ENCODE results near the gene CRACR2A. TPM values are rescaled to one million over a fixed set of nuclear protein-coding genes. Genes with fewer than 3 reads are reported as not detected.

Gene CRACR2A
- total RNA-seq: 1 to 10 TPM; 1.1 to 4.7 TPM
- polyA plus RNA-seq (2013, experiment 1 of 2): 1.1 TPM
- 1.3 TPM for polyA plus RNA-seq (2013, experiment 2 of 2)
- long read RNA-seq, experiment 1: 0 reads
- long read RNA-seq, experiment 2, partial matches to known transcripts: 0 of 1 reads
- long read RNA-seq, experiment 2, other reads (novel, unspliced or antisense): 1 of 1 reads
- long read RNA-seq, experiment 3, partial matches to known transcripts: 1 of 9 reads
- long read RNA-seq, experiment 3, other reads (novel, unspliced or antisense): 7 of 9 reads
- long read RNA-seq, experiment 4: 0 reads

GRCh38 chr12:3752741-3753486, at the start of gene CRACR2A:
CRACR2A (minus strand) TSS chr12:3753109; CDS start chr12:3696999, 56,110 bp downstream.
- peak; percentile 97 for DNase-seq
- no peak within 1 kb of the TSS for H3K27ac Mint-ChIP-seq
- Histone ChIP-seq H3K4me1 (ENCODE audit: control insufficient read depth, insufficient read depth, low read length) (no peaks in the 10 kb centered on the region), H3K4me3 (ENCODE audit: low read length) (no peak within 1 kb of the TSS), H3K36me3 (ENCODE audit: control insufficient read depth, insufficient read depth, low read length) (no peaks in the 10 kb centered on the region), H3K9me3 (ENCODE audit: control insufficient read depth, low read length) (no peaks in the 10 kb centered on the region), H3K9ac (ENCODE audit: extremely low read depth, low read length, poor library complexity, severe bottlenecking) (no peak within 1 kb of the TSS), H3K27ac (ENCODE audit: low read depth, low read length) (no peak within 1 kb of the TSS), H3K27me3 (ENCODE audit: control insufficient read depth, insufficient read depth, low read length, poor library complexity, severe bottlenecking) (peaks cover 31% of the 10 kb centered on the region)
- H3K4me1 Mint-ChIP-seq: peaks cover 9% of the 10 kb centered on the region
- H3K4me3 Mint-ChIP-seq: peak within 1 kb of the TSS; percentile 39
- peak; percentile 99 for TF ChIP-seq CTCF (conservative IDR thresholded peaks at IDR 0.05)
- H3K27me3 Mint-ChIP-seq (ENCODE audit: insufficient read depth): peaks cover 53% of the 10 kb centered on the region
- no peaks in the 10 kb centered on the region for H3K9me3 Mint-ChIP-seq
- 24 to 30% methylated on average over 15 to 62 of the region's 62 CpGs for WGBS, 2 experiments (ENCODE audit: insufficient coverage in 1 of 2, insufficient read length in 1 of 2)
- H3K36me3 Mint-ChIP-seq (ENCODE audit: low read depth): no peaks in the 10 kb centered on the region

GRCh38 chr12:3797531-3798048, 44.7 kb upstream of the CRACR2A start:
- H3K9me3 ChIP-seq (ENCODE audit: control insufficient read depth, low read length): peaks cover 10% of the 10 kb centered on the region
- peaks cover 4% of the 10 kb centered on the region for H3K4me1 Mint-ChIP-seq
- H3K4me3 Mint-ChIP-seq: no peak overlapping the region
- no peak overlapping the region for H3K27ac Mint-ChIP-seq
- H3K27ac ChIP-seq (ENCODE audit: low read depth, low read length): no peak overlapping the region
- no peaks in the 10 kb centered on the region for H3K4me1 ChIP-seq (ENCODE audit: control insufficient read depth, insufficient read depth, low read length)
- TF ChIP-seq CTCF (conservative IDR thresholded peaks at IDR 0.05): peak; percentile 79
- H3K9me3 Mint-ChIP-seq: no peaks in the 10 kb centered on the region
- H3K36me3 ChIP-seq (ENCODE audit: control insufficient read depth, insufficient read depth, low read length): peaks cover 13% of the 10 kb centered on the region
- no peak overlapping the region for H3K4me3 ChIP-seq (ENCODE audit: low read length)
- H3K27me3 ChIP-seq (ENCODE audit: control insufficient read depth, insufficient read depth, low read length, poor library complexity, severe bottlenecking): no peaks in the 10 kb centered on the region
- H3K27me3 Mint-ChIP-seq (ENCODE audit: insufficient read depth): no peaks in the 10 kb centered on the region
- DNase-seq: no peak
- WGBS, 2 experiments (ENCODE audit: insufficient coverage in 1 of 2, insufficient read length in 1 of 2): 97% methylated on average over 3 of the region's 3 CpGs; no CpG with 5 or more reads in 1 of the 2 experiments
- no peak overlapping the region for H3K9ac ChIP-seq (ENCODE audit: extremely low read depth, low read length, poor library complexity, severe bottlenecking)
- peaks cover 18% of the 10 kb centered on the region for H3K36me3 Mint-ChIP-seq (ENCODE audit: low read depth)

GRCh38 chr12:3795492-3796133, 42.7 kb upstream of the CRACR2A start:
- 87 to 92% methylated on average over 2 to 5 of the region's 5 CpGs for WGBS, 2 experiments (ENCODE audit: insufficient coverage in 1 of 2, insufficient read length in 1 of 2)
- Histone ChIP-seq H3K4me1 (ENCODE audit: control insufficient read depth, insufficient read depth, low read length) (no peaks in the 10 kb centered on the region), H3K27ac (ENCODE audit: low read depth, low read length) (no peak overlapping the region), H3K36me3 (ENCODE audit: control insufficient read depth, insufficient read depth, low read length) (peaks cover 13% of the 10 kb centered on the region), H3K27me3 (ENCODE audit: control insufficient read depth, insufficient read depth, low read length, poor library complexity, severe bottlenecking) (no peaks in the 10 kb centered on the region), H3K9me3 (ENCODE audit: control insufficient read depth, low read length) (peaks cover 10% of the 10 kb centered on the region), H3K9ac (ENCODE audit: extremely low read depth, low read length, poor library complexity, severe bottlenecking) (no peak overlapping the region), H3K4me3 (ENCODE audit: low read length) (no peak overlapping the region)
- Mint-ChIP-seq H3K27me3 (ENCODE audit: insufficient read depth) (no peaks in the 10 kb centered on the region), H3K4me3 (no peak overlapping the region), H3K36me3 (ENCODE audit: low read depth) (peaks cover 18% of the 10 kb centered on the region), H3K9me3 (no peaks in the 10 kb centered on the region), H3K27ac (no peak overlapping the region), H3K4me1 (no peaks in the 10 kb centered on the region)
- no peak for TF ChIP-seq CTCF (conservative IDR thresholded peaks at IDR 0.05)
- no peak for DNase-seq

Data from endodermal cell (in vitro differentiated cells).